Caco-2 (cell line): ENCODE data around the gene TGM6. TPM values are rescaled to one million over a fixed set of nuclear protein-coding genes. Genes with fewer than 3 reads are reported as not detected.

Experiments
- BruUV-seq: library from RNA; stranded (reverse); fragments of 400-500 nt; replicated peaks from 2 replicates; lab custom pipeline; 2021; lab: Mats Ljungman, UMichigan
- CTCF ChIA-PET: fragments of 300-600 bp; sonication (Branson Sonifier 250); formaldehyde crosslinking; loops from one replicate; lab custom pipeline; 2022; ENCODE audit warnings: antibody characterized with exemption; lab: Charles Lee
- POLR2A ChIA-PET: fragments of 300-600 bp; sonication (Branson Sonifier 250); formaldehyde crosslinking; loops from one replicate; lab custom pipeline; 2022; ENCODE audit warnings: antibody characterized with exemption; lab: Charles Lee
- DNase-seq, 2 experiments: peaks; one replicate each; pipeline versions ENCODE4 v3.0.0 to v3.0.0-alpha.2; 2020 to 2022
- H3K27me3 ChIP-seq: replicated peaks from 2 replicates; pipeline ENCODE4 v1.6.0; 2011; ENCODE audit warnings: low read length; ENCODE audit not compliant: control insufficient read depth, insufficient read depth
- H3K36me3 ChIP-seq: 2 replicates; pipeline ENCODE4 v1.5.1; 2011; ENCODE audit warnings: low read length; ENCODE audit not compliant: control insufficient read depth, insufficient read depth
- H3K4me1 ChIP-seq: fragments of 250-450 bp; sonication (Bioruptor Pico); 2 replicates; pipeline ENCODE4 v1.5.1; 2020; ENCODE audit warnings: mild to moderate bottlenecking
- H3K4me3 ChIP-seq: 2 replicates; pipeline ENCODE4 v1.5.1; 2011; ENCODE audit warnings: low read depth, mild to moderate bottlenecking, control low read depth, low read length
- H3K9me3 ChIP-seq: fragments of 250-450 bp; sonication (Bioruptor Pico); 2 replicates; pipeline ENCODE4 v1.5.1; 2020; ENCODE audit warnings: mild to moderate bottlenecking, moderate library complexity
- H3K27ac Mint-ChIP-seq: one replicate; pipeline ENCODE4 v1.8.0; 2022; ENCODE audit warnings: mixed read lengths; ENCODE audit not compliant: unreplicated experiment
- H3K27me3 Mint-ChIP-seq: one replicate; pipeline ENCODE4 v1.8.0; 2022; ENCODE audit warnings: mixed read lengths; ENCODE audit not compliant: insufficient read depth, unreplicated experiment
- H3K36me3 Mint-ChIP-seq: one replicate; pipeline ENCODE4 v1.8.0; 2022; ENCODE audit warnings: mild to moderate bottlenecking, mixed read lengths; ENCODE audit not compliant: insufficient read depth, unreplicated experiment
- H3K4me1 Mint-ChIP-seq: one replicate; pipeline ENCODE4 v1.8.0; 2022; ENCODE audit warnings: low read depth, mixed read lengths; ENCODE audit not compliant: unreplicated experiment
- H3K4me3 Mint-ChIP-seq: one replicate; pipeline ENCODE4 v1.8.0; 2022; ENCODE audit warnings: mild to moderate bottlenecking, moderate library complexity, mixed read lengths; ENCODE audit not compliant: unreplicated experiment
- H3K9me3 Mint-ChIP-seq: one replicate; pipeline ENCODE4 v1.8.0; 2022; ENCODE audit warnings: mixed read lengths; ENCODE audit not compliant: unreplicated experiment
- CTCF ChIP-seq, 2 experiments: fragments of 200-600 bp in 1 of 2; IDR thresholded peaks; 1 replicate in 1 of 2; 2 replicates in 1 of 2; pipeline versions ENCODE4 v1.5.1 to v1.8.0; 2011 to 2022; ENCODE audit warnings: antibody characterized with exemption in 1 of 2, control low read depth in 1 of 2, inconsistent platforms in 1 of 2, low read depth in 1 of 2, low read length in 1 of 2, mild to moderate bottlenecking in 1 of 2, moderate library complexity in 1 of 2; ENCODE audit not compliant: insufficient read depth in 1 of 2, severe bottlenecking in 1 of 2, unreplicated experiment in 1 of 2
- intact Hi-C: fragments of 100-400 bp; cut with micrococcal nuclease; formaldehyde crosslinking; loops from one replicate; pipeline ENCODE4 v1.10.0; 2022; ENCODE audit not compliant: unreplicated experiment
- total RNA-seq: library from RNA; stranded (reverse); gene quantifications from 2 replicates; pipeline ENCODE4 v1.2.3, GENCODE V29; 2022

The TGM6 gene
- total RNA-seq, 1 experiment from 2014 or later, result not detected

GRCh38 chr20:2365091-2365490, 15.6 kb upstream of the TGM6 start:
- Mint-ChIP-seq H3K27me3 (peaks cover 10% of the 10 kb centered on the region), H3K36me3 (no peaks in the 10 kb centered on the region), H3K27ac (no peak overlapping the region), H3K4me3 (no peak overlapping the region), H3K4me1 (no peaks in the 10 kb centered on the region), H3K9me3 (peaks cover 24% of the 10 kb centered on the region)
- Histone ChIP-seq H3K36me3 (no peaks in the 10 kb centered on the region), H3K4me1 (no peaks in the 10 kb centered on the region), H3K4me3 (no peak overlapping the region), H3K9me3 (peaks cover 5% of the 10 kb centered on the region; the same call in 1 of the 2 replicates), H3K27me3 (no peaks in the 10 kb centered on the region)
- no peak for TF ChIP-seq CTCF (IDR thresholded peaks at IDR 0.05; ENCODE audit: insufficient read depth in 1 of 2, low read depth in 1 of 2, low read length in 1 of 2, severe bottlenecking in 1 of 2, unreplicated experiment in 1 of 2)
- DNase-seq, result no peak
- CTCF ChIA-PET, result no interaction called here
- no TSS peak for BruUV-seq
- POLR2A ChIA-PET, result no interaction called here
- intact Hi-C loops, result no loop called here

GRCh38 chr20:2365666-2366065, 15.0 kb upstream of the TGM6 start:
- ChIA-PET CTCF (no interaction called here), POLR2A (no interaction called here)
- Histone ChIP-seq H3K27me3 (no peaks in the 10 kb centered on the region), H3K9me3 (peaks cover 5% of the 10 kb centered on the region; the same call in 1 of the 2 replicates), H3K36me3 (no peaks in the 10 kb centered on the region), H3K4me3 (no peak overlapping the region), H3K4me1 (no peaks in the 10 kb centered on the region)
- intact Hi-C loops, result no loop called here
- DNase-seq, result no peak
- no peak overlapping the region for H3K4me3 Mint-ChIP-seq
- peaks cover 14% of the 10 kb centered on the region for H3K27me3 Mint-ChIP-seq
- TF ChIP-seq CTCF (IDR thresholded peaks at IDR 0.05; ENCODE audit: insufficient read depth in 1 of 2, low read depth in 1 of 2, low read length in 1 of 2, severe bottlenecking in 1 of 2, unreplicated experiment in 1 of 2), result no peak
- H3K36me3 Mint-ChIP-seq, result no peaks in the 10 kb centered on the region
- BruUV-seq, result no TSS peak
- H3K27ac Mint-ChIP-seq, result no peak overlapping the region
- no peaks in the 10 kb centered on the region for H3K4me1 Mint-ChIP-seq
- H3K9me3 Mint-ChIP-seq, result peaks cover 30% of the 10 kb centered on the region

GRCh38 chr20:2368621-2369020, 12.1 kb upstream of the TGM6 start:
- no peaks in the 10 kb centered on the region for H3K4me1 ChIP-seq
- no peak for TF ChIP-seq CTCF (IDR thresholded peaks at IDR 0.05; ENCODE audit: insufficient read depth in 1 of 2, low read depth in 1 of 2, low read length in 1 of 2, severe bottlenecking in 1 of 2, unreplicated experiment in 1 of 2)
- H3K36me3 ChIP-seq, result no peaks in the 10 kb centered on the region
- Mint-ChIP-seq H3K36me3 (no peaks in the 10 kb centered on the region), H3K4me3 (no peak overlapping the region), H3K4me1 (no peaks in the 10 kb centered on the region), H3K27ac (no peak overlapping the region), H3K9me3 (peaks cover 19% of the 10 kb centered on the region), H3K27me3 (peaks cover 14% of the 10 kb centered on the region)
- H3K9me3 ChIP-seq, result peaks cover 5% of the 10 kb centered on the region; the same call in 1 of the 2 replicates
- ChIA-PET CTCF (interaction anchor here (1.0 kb wide), 1 partner anchor 10 kb away, joined by 4 read pairs; no protein-coding TSS in a partner anchor), POLR2A (no interaction called here)
- no peak overlapping the region for H3K4me3 ChIP-seq
- no peak for DNase-seq
- BruUV-seq, result no TSS peak
- H3K27me3 ChIP-seq, result no peaks in the 10 kb centered on the region
- intact Hi-C loops, result no loop called here
